Activated B cell treated with CpG ODN at 0.5 μM for 24 hours (primary cell): ENCODE data around the gene MAB21L4. TPM values are rescaled to one million over a fixed set of nuclear protein-coding genes. Genes with fewer than 3 reads are reported as not detected.

ENCODE experiments used
- ATAC-seq: fragments of 200-7000 bp; cut with Tn5 transposase; one replicate; pipeline ENCODE4 v1.10.0; 2021; ENCODE audit warnings: low read depth, mild to moderate bottlenecking, moderate library complexity
- CTCF ChIA-PET: fragments of 350-600 bp; sonication (Branson Sonifier 250); formaldehyde crosslinking; loops from one replicate; lab custom pipeline; 2021; ENCODE audit warnings: antibody characterized with exemption; lab: Charles Lee
- POLR2A ChIA-PET: fragments of 350-600 bp; sonication (Branson Sonifier 250); formaldehyde crosslinking; loops from one replicate; lab custom pipeline; 2021; ENCODE audit warnings: antibody characterized with exemption; lab: Charles Lee
- DNase-seq: peaks from one replicate; pipeline ENCODE4 v3.0.0; 2022
- H3K27ac Mint-ChIP-seq: one replicate; pipeline ENCODE4 v1.8.0; 2020; ENCODE audit warnings: mixed read lengths
- H3K27me3 Mint-ChIP-seq: one replicate; pipeline ENCODE4 v1.8.0; 2021; ENCODE audit warnings: mixed read lengths
- H3K36me3 Mint-ChIP-seq: one replicate; pipeline ENCODE4 v1.8.0; 2021; ENCODE audit warnings: low read depth, mixed read lengths
- H3K4me1 Mint-ChIP-seq: one replicate; pipeline ENCODE4 v1.8.0; 2021; ENCODE audit warnings: mixed read lengths
- H3K4me3 Mint-ChIP-seq: one replicate; pipeline ENCODE4 v1.8.0; 2020; ENCODE audit warnings: mild to moderate bottlenecking, mixed read lengths
- H3K9me3 Mint-ChIP-seq: one replicate; pipeline ENCODE4 v1.8.0; 2020; ENCODE audit warnings: mixed read lengths
- intact Hi-C: fragments of 100-400 bp; cut with micrococcal nuclease; formaldehyde crosslinking; loops from one replicate; pipeline ENCODE4 v1.15.1; 2024
- total RNA-seq: library from RNA; stranded (reverse); gene quantifications from 2 replicates; pipeline ENCODE4 v1.2.3, GENCODE V29; 2022
- TF ChIP-seq, protein P1 (sequence below): fragments of 200-600 bp; IDR thresholded peaks from one replicate; pipeline ENCODE4 v1.8.0; 2022; ENCODE audit warnings: antibody characterized with exemption, mild to moderate bottlenecking

The MAB21L4 gene
- total RNA-seq, 1 donor from 2014 or later = not detected

DNA sequence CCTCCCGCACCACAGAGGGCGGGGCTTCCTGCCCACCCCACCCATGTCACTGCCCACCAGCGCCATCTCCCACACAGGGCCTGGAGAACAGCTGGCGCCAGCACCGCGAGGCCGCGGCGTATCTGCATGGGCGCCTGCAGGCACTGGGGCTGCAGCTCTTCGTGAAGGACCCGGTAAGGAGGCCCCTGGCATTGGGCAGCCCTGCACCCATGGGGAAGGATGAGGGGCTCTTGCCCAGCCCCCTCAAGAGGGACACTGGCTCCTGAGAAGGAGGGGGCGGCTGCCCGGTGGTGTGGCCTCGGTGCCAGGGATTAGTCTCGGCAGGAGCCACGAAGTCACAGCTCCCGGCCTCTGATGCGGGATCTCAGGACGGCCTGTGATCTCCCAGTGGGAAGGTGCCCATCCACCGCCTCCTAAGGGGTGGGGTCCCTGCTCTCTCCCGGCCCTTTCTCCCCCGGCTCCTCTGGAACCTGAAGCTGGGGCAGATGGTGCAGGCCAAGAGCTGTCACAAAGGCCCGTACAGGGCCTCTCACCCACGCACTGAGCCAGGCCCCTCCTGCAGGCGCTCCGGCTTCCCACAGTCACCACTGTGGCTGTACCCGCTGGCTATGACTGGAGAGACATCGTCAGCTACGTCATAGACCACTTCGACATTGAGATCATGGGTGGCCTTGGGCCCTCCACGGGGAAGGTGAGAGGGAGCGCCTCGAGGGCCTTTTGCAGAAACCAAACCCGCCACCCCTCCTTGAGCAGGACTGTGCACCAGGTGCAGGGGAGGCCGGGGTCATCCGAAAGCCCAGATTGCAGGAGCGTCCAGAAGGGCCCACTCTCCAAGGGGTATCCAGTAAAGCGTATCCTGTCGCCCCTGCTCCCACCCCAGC lies 18.3 kb downstream of the MAB21L4 start:
- TF ChIP-seq, protein P1, sequence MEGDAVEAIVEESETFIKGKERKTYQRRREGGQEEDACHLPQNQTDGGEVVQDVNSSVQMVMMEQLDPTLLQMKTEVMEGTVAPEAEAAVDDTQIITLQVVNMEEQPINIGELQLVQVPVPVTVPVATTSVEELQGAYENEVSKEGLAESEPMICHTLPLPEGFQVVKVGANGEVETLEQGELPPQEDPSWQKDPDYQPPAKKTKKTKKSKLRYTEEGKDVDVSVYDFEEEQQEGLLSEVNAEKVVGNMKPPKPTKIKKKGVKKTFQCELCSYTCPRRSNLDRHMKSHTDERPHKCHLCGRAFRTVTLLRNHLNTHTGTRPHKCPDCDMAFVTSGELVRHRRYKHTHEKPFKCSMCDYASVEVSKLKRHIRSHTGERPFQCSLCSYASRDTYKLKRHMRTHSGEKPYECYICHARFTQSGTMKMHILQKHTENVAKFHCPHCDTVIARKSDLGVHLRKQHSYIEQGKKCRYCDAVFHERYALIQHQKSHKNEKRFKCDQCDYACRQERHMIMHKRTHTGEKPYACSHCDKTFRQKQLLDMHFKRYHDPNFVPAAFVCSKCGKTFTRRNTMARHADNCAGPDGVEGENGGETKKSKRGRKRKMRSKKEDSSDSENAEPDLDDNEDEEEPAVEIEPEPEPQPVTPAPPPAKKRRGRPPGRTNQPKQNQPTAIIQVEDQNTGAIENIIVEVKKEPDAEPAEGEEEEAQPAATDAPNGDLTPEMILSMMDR = no peak
- H3K27ac Mint-ChIP-seq = no peak overlapping the region
- no peaks in the 10 kb centered on the region for H3K36me3 Mint-ChIP-seq
- no peaks in the 10 kb centered on the region for H3K9me3 Mint-ChIP-seq
- DNase-seq (peak; percentile 10), ATAC-seq (no peak)
- ChIA-PET POLR2A (no interaction called here), CTCF (no interaction called here)
- H3K27me3 Mint-ChIP-seq = no peaks in the 10 kb centered on the region
- no peaks in the 10 kb centered on the region for H3K4me1 Mint-ChIP-seq
- no peak overlapping the region for H3K4me3 Mint-ChIP-seq
- intact Hi-C loops = no loop called here

DNA sequence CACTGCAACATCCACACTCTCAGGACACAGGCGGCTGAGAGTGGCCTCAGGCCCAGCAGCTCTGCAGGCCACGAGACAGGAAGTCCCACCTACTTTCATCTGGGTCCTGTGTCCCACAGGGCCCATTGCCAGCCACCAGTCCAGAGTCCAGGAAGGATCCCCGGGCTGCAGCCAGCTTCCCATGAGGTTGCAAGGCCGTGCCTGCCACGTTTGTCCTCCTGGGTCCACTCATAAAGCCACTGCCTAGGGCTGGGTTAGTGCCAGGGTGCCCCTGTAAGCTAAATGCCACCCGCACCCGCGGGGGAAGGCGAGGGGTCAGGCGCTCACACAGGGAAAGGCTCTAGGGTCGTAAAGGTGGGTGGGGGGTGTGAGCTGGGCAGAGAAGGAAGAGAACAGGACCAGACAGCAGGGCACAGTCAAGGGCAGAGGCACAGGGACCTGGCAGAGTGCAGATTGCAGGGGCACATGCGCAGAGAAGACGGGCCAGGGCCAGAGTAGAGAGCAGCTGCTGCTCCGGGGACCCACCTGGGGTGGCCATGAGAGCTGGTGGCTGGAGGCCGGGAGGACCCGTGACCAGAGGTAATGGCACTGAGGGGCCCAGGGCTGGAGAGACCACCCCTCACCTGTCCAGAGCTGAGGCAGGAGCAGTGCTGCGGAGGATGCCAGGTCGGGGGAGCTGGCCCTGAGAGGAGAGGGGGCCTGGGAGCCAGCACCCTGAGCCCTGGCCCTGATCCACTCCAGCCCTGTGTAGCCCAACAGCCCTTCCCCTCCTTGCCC lies 19.3 kb downstream of the MAB21L4 start:
- DNase-seq = peak; percentile 11
- Mint-ChIP-seq H3K27ac (no peak overlapping the region), H3K27me3 (no peaks in the 10 kb centered on the region), H3K9me3 (no peaks in the 10 kb centered on the region), H3K36me3 (no peaks in the 10 kb centered on the region), H3K4me1 (no peaks in the 10 kb centered on the region), H3K4me3 (no peak overlapping the region)
- ChIA-PET CTCF (no interaction called here), POLR2A (no interaction called here)
- intact Hi-C loops = no loop called here
- no peak for ATAC-seq
- TF ChIP-seq, protein P1 = no peak

DNA sequence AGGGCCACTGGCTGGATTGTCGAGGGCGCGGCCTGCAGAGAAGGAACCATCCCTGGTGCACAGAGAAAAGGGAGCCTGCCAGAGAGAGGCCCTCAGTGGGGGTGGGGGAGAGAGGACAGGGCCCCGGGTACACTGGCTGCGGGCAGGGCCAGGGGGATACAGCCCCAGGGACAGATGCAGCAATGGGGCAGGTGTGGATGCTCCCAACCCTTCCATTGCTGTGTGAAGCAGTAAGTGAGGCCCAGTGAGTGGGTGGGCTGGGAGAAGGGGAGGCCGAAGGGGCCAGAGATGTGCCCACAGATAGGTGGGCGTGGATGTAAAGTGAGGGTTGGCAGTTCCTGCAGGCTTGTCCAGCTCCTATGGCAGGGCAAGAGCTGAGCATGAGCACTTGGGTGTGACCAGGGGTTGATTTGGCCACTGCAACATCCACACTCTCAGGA lies 19.9 kb downstream of the MAB21L4 start:
- no peaks in the 10 kb centered on the region for H3K27me3 Mint-ChIP-seq
- no peak overlapping the region for H3K4me3 Mint-ChIP-seq
- ChIA-PET CTCF (no interaction called here), POLR2A (no interaction called here)
- DNase-seq (no peak), ATAC-seq (no peak)
- H3K4me1 Mint-ChIP-seq = no peaks in the 10 kb centered on the region
- no peak overlapping the region for H3K27ac Mint-ChIP-seq
- intact Hi-C loops = no loop called here
- TF ChIP-seq, protein P1 = no peak
- no peaks in the 10 kb centered on the region for H3K36me3 Mint-ChIP-seq
- no peaks in the 10 kb centered on the region for H3K9me3 Mint-ChIP-seq

DNA sequence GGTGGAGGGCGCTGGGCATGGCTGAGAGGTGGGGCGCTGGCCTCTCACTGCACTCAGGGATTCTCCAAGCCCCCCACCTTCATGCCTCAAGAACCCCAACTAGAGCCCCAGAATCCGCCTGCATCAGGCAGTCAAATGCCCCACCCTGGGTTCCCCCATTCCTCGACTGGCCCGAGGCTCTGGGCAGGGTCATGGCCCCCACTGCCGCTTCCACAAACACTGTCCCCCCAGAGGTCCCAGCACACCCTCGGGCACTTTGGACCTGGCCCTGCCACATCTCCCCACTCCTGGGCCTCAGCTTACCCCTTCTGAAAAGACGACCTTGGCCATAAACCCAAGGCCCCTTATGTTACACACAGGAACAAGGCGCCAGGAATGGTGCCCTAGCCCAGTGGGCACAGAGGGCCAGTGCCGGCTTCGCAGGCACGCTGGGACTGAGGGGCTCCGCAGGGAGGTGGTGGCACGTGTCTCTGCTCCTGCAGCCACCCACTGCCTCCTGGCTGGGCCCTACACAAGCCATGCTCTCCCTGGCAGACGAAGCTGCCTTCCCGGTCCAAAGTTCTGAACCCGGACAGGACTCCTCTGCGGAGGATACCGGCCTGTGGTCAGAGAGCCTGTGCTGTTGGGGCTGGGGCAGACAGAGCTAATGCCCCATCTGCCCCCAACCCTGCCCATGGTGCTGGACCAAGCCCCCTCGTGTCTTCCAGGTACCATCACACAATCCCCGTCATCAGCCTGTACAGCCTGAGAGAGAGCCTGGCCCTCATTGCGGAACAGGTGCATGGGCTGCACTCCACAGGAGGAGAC lies 20.5 kb downstream of the MAB21L4 start:
- Mint-ChIP-seq H3K4me3 (no peak overlapping the region), H3K4me1 (no peaks in the 10 kb centered on the region), H3K27ac (no peak overlapping the region), H3K27me3 (no peaks in the 10 kb centered on the region), H3K9me3 (no peaks in the 10 kb centered on the region), H3K36me3 (no peaks in the 10 kb centered on the region)
- ATAC-seq (no peak), DNase-seq (peak; percentile 9)
- TF ChIP-seq, protein P1 = no peak
- ChIA-PET CTCF (no interaction called here), POLR2A (no interaction called here)
- intact Hi-C loops = no loop called here
